NCI-H526 (cell line): ENCODE data around the gene CMTM7.

Experiments
- DNase-seq, 2 experiments: peaks; one replicate each; lab custom pipeline; 2025; lab: John Stamatoyannopoulos, UW

Gene CMTM7

DNA sequence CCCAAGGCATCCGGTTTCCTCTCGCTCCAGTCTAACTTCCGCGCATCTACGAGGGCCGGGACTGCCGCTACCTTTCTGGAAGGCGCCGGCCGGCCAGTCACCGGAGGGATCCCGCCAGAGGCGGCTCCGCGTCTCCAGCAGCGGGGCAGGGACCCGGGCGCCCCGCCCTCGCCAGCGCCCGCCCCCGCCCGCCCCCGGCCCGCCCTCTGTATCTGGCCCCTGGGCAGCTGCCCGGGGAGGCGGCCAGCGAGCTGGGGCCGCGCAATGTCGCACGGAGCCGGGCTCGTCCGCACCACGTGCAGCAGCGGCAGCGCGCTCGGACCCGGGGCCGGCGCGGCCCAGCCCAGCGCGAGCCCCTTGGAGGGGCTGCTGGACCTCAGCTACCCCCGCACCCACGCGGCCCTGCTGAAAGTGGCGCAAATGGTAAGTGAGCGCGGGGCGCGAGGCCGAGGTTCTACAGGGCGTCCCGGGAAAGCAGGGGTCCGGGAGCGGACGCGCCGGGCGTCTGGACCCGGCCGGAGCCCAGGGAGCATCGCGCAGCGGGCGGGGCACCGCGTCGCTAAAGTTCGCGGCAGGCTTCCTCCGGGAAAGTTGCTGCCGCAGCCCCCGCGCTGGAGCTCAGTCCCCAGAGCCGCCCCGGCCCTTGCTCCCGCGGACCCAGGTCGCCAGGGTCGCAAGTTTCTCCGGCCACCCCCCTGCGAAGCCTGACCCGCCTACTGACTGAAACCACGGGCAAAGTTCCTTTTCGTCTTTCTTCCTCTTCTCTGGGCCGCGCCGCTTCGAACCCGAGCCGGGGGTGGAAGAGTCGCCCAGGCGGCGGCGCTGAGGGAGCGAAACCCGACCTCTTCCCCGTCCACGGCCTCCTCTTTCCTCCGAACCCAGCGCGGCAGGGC is at the start of gene CMTM7:
CMTM7 (plus strand) TSS at position 211 of the 893 bp plus-strand sequence; CDS start at position 265, 54 bp downstream.
- peak in 1 of 2 experiments; percentile 72 for DNase-seq

GRCh38 chr3:32347343-32348125 is 44.1 kb upstream of the CMTM7 start:
- DNase-seq, result no peak

DNA sequence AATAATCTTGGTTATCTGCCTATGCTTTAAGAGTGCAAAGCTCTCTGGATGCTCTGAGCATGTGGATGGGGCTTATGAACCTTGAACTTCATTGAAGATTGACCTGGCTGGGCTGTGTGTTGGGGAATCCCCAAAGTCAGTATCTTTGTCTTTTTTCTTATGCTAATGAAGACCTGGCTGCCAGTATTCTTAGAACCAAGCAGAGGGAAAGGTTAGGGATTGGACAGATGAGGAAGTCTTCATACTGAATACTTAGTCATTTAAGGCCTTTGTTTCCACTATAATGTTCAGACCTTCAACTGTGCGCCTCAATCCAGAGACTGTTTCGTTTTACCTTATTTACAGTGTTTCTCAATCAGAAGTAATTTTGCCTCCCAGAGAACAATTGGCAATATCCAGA is 42.5 kb upstream of the CMTM7 start:
- no peak for DNase-seq

DNA sequence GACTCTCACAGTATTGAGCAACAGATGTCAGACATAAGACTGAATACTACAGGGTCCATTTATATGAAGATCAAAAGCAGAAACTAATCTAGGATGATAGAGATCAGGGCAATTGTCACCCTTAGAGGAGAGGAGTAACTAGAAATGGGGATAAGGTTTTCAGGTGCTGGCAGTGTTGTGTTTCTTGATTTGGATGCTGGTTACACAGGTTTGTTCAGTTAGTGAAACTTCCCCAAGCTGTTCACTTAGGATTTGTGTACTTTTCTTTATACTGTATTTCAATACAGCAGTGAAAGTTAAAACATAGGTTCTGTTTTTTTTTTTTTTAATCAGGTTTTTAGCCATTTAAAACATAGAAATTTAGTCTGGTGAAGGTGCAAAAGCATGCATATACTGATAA is 39.1 kb upstream of the CMTM7 start:
- DNase-seq, result peak in 1 of 2 experiments; percentile 2

GRCh38 chr3:32353351-32353750 is 38.3 kb upstream of the CMTM7 start:
- no peak for DNase-seq

GRCh38 chr3:32354362-32354778 is 37.3 kb upstream of the CMTM7 start:
- DNase-seq, result no peak

- DNase-seq, result no peak
Observed at GRCh38 chr3:32355751-32356291, 35.8 kb upstream of the CMTM7 start.

DNA sequence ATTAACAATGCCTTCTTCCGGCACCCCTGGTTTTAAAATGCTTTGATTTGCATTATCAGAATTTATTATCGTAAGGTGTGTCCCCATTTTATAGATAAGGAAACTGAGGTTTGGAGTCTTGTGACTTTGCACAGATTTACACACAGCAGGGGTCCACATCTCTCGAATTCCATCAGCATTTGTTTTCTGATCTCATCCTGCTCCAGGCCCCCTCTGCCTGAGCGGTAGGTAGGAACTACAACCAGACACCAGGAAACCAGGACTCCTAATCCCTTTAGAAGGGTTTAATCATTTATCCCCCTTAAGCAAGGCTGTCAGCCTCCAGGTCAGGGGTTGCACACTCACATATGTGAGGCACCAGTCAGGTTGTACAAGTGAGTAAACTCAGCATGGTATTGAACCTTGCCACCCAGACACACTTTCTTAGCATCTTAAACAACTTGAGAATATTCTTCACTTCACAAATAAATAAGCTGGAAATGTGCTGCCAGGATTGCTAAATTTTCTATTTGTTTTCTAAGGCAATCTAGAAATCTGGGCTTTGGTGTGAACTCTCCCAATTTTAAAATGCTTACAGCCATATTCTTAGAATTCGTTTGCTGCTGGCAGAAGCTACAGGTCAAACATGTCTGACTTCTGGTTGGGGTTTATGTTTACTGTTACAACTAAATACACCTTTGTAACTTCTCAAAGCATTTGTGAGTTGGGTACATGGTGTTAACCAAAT is 31.7 kb upstream of the CMTM7 start:
- no peak for DNase-seq

DNA sequence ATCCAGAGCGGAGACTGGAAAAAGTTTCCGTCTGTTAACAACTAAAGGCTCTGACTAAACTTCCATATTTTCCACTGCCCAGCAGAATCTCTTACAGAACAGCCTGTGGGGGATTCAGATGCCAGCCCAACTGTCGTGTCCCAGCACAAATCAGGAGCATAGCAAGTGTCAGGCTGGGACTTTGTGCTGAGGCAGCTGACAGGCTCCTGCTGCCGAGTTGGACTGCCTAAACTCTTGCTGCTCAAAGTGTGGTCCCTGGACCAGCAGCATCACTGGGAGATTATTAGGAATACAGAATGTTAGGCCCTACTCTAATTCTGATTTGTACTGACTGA is 31.2 kb upstream of the CMTM7 start:
- DNase-seq, result no peak

DNA sequence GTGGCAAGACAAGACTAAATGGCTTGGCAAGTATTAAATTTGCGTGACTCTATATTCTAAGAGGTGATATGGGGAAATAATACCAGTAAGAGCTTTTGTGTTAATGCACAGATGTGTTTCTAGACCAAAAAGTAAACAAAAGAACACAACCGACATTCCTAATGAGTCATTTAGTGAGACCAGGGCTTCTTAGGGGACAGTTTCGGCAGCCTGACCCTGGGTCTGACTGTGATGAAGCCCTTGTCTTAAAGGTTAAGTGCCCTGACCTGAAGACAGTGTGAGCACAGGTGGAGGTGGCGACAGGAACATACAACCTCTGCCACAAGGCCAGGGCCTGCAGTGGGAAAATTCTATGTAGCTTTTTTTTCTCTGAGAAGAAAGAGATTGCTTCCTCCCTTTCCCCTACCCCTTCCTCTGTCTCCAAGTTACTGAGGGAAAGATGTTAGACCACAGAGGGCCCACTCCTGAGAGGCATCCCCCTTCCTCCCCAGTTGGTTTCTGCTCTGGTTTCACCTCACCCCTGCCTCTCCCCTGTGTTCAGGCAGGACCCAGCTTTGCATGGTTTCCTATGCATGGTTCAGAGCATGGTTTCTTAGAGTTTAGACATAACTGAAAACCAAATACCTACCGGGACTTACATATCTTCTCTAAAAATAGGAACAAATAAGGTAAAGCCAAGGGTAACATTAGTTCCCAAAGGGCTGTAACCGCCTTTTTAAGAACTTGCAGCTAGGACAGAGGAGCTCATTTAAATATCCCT is 24.8 kb upstream of the CMTM7 start:
- DNase-seq, result no peak

- DNase-seq, result no peak
Observed at GRCh38 chr3:32367442-32367841, 24.2 kb upstream of the CMTM7 start.

GRCh38 chr3:32371461-32372212 is 20.0 kb upstream of the CMTM7 start:
- no peak for DNase-seq

DNA sequence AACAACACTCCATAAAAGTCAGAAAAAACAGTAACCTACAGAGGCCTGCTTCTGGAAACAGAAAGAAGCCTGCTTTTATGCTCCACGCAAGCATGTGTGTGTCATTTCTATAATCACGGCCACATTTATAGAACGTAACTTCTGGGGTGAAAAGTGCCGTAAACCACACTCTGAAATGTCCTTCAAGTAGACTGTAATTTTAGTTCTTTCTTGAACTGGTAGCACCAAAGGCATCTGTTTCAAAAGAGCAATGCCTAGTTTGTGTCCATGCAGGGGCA is 19.5 kb upstream of the CMTM7 start:
- DNase-seq, result no peak

DNA sequence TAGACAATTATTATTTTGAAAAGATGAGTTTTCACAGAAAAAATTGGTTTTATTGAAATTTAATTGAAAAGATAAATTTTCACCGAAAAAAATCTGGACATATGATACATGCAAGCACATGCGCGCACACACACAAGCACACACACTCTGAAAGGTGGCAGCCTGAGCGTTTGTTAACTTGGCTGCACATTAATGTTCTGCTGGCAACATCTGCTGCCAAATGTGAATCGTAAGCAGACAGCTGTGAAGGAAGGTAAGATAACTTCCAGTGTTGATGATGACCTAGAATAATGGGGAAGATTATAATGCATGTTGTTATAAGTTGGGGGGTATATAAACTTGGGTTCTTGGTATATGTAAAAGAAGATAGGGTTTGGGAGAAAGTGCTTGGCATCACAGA is 18.4 kb upstream of the CMTM7 start:
- no peak for DNase-seq

DNA sequence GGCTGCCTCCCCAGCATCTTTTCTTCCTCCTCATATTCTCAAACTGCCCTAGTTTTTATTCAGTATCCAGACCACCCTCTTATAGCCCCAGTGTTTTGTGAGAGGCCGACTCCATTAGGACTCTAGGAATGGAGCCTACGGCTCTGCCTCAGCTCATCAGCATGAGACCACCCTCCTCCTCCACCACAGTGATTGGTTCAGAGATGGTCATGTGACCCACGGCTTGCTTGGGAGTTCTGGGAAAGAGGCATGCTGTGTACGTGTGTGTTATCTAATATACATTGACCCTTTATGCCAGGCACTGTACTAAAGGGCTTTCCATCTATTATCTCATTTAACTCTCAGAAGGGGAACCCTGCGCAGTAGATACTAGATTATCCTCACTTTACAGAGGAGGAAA is 17.8 kb upstream of the CMTM7 start:
- no peak for DNase-seq

DNA sequence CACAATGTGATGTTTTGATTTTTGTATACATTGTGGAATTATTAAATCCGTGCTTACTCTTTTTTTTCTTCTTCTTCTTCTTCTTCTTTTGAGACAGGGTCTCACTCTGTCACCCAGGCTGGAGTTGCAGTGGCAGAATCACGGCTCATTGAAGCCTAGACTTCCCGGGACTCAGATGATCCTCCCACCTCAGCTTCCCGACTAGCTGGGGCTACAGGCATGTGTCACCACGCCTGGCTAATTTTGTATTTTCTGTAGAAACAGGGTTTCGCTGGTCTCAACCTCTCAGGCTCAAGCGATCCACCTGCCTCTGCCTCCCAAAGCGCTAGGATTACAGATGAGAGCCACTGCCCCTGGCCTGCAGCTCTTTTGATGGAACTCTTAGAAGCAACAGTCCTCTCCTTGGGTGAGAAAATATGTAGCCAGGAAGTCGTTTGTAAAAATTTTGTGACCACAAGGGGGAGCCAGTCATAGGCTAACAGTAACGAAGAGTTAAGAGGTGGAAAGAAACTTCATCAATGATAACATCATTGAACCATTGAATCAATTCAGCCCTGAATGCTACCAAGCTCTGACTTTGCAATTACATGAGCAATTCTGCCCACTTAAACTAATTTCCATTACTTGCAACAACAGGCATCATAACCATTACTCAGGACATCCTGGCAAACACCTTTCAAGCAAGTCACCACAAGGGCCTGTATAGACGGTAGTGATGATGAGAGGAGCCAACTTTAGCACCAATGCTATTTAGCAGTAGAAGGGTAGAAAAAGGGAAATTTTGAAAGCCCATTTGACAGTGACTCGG is 16.7 kb upstream of the CMTM7 start:
- peak; percentile 49 to 74 for DNase-seq

- no peak for DNase-seq
Observed at GRCh38 chr3:32375596-32375930, 16.1 kb upstream of the CMTM7 start.

GRCh38 chr3:32376115-32376514 is 15.5 kb upstream of the CMTM7 start:
- DNase-seq, result no peak

GRCh38 chr3:32379831-32380500 is 11.7 kb upstream of the CMTM7 start:
- peak in 1 of 2 experiments; percentile 14 for DNase-seq

DNA sequence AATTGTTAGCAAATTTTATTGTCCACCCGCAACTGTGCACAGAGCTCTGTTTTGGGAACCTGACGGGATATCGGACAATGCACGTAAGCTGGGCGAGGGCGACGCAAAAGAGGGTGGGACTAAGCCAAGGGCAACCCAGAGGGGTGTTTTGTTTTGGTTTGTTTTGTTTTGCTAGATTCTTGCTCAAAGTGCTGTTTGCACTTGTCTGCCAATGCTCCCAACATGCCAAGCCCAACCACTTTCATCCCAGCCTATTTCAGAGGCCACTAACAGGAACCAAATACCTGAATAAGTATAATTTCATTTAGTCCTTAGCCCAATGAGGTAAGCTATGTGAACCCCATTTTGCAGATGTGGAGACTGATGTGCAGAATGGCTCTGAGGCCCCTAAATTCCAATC is 9.7 kb upstream of the CMTM7 start:
- DNase-seq, result no peak
